K562 (cell line): ENCODE measurements around the gene PANX1. TPM values are rescaled to one million over a fixed set of nuclear protein-coding genes. Genes with fewer than 3 reads are reported as not detected.

Source experiments
- ATAC-seq: fragments of 200-7000 bp; cut with Tn5 transposase; 3 replicates; pipeline ENCODE4 v1.9.1; 2020; ENCODE audit warnings: moderate library complexity
- BruUV-seq: library from RNA; stranded (reverse); fragments of 400-500 nt; replicated peaks from 2 replicates; lab custom pipeline; 2021; lab: Mats Ljungman, UMichigan
- CTCF ChIA-PET: fragments of 300-600 bp; formaldehyde crosslinking; extraction: SDS; loops from one replicate; lab custom pipeline; 2021; ENCODE audit warnings: low intra/inter-chr PET ratio; lab: Yijun Ruan, JAX
- POLR2A ChIA-PET: fragments of 300-600, 350-650 bp; sonication (Branson Sonifier 250); formaldehyde crosslinking; extraction: SDS; loops from one replicate; lab custom pipeline; 2021; ENCODE audit warnings: antibody characterized with exemption, inconsistent platforms; lab: Yijun Ruan, JAX
- DNase-seq, 4 experiments: peaks; one replicate each; pipeline versions ENCODE4 v3.0.0 to v3.0.0-alpha.2; 2011 to 2018; ENCODE audit warnings: low spot score in 3 of 4, mixed read lengths in 3 of 4; ENCODE audit errors: extremely low read depth in 1 of 4
- FAIRE-seq: peaks from 2 replicates; lab custom pipeline; 2011; peaks lifted over from hg19 to GRCh38; lab: Jason Lieb, UNC
- H2AFZ ChIP-seq: 2 replicates; pipeline ENCODE4 v1.6.0; 2011; ENCODE audit warnings: low read depth, low read length, control low read depth, inconsistent platforms
- H3K27ac ChIP-seq: fragments of 200-600 bp; 3 replicates; pipeline ENCODE4 v1.8.0; 2011; ENCODE audit warnings: low read depth, mild to moderate bottlenecking, control low read depth, inconsistent platforms, low read length, moderate library complexity, mixed read lengths; ENCODE audit errors: extremely low read depth
- H3K27me3 ChIP-seq, 2 experiments: fragments of 300-600 bp in 1 of 2; 2 replicates in 1 of 2; 3 replicates in 1 of 2; pipeline versions ENCODE4 v1.6.0 to v1.8.0; 2011; ENCODE audit warnings: inconsistent platforms in 2 of 2, low read length in 2 of 2, mild to moderate bottlenecking in 1 of 2, mixed read lengths in 1 of 2, moderate library complexity in 1 of 2; ENCODE audit not compliant: control insufficient read depth in 2 of 2, insufficient read depth in 2 of 2
- H3K36me3 ChIP-seq: fragments of 300-600 bp; 3 replicates; pipeline ENCODE4 v1.8.0; 2011; ENCODE audit warnings: mild to moderate bottlenecking, low read length, inconsistent platforms; ENCODE audit not compliant: control insufficient read depth, insufficient read depth
- H3K4me1 ChIP-seq, 2 experiments: fragments of 200-600 bp in 1 of 2; replicated peaks in 1 of 2; 2 replicates in 1 of 2; 3 replicates in 1 of 2; pipeline versions ENCODE4 v1.5.1 to v1.8.0; 2011; ENCODE audit warnings: inconsistent platforms in 2 of 2, low read length in 2 of 2, mild to moderate bottlenecking in 1 of 2, mixed read lengths in 1 of 2, moderate library complexity in 1 of 2; ENCODE audit not compliant: control insufficient read depth in 2 of 2, insufficient read depth in 2 of 2
- H3K4me2 ChIP-seq: 2 replicates; pipeline ENCODE4 v1.6.1; 2011; ENCODE audit warnings: low read length, control low read depth, inconsistent platforms, mixed read lengths; ENCODE audit not compliant: insufficient read depth
- H3K4me3 ChIP-seq: fragments of 200-600 bp; sonication (generic), shearing (Covaris generic); 2 replicates; pipeline ENCODE4 v1.5.1; 2016; ENCODE audit warnings: control low read depth, inconsistent platforms
- H3K79me2 ChIP-seq: fragments of 200-600 bp; 3 replicates; pipeline ENCODE4 v1.8.0; 2011; ENCODE audit warnings: low read length, inconsistent platforms; ENCODE audit not compliant: control insufficient read depth, insufficient read depth
- H3K9ac ChIP-seq, 2 experiments: 2 replicates each; pipeline versions ENCODE4 v1.6.0 to v1.6.1; 2011; ENCODE audit warnings: low read depth in 2 of 2, low read length in 2 of 2, control low read depth in 1 of 2, inconsistent platforms in 1 of 2, mild to moderate bottlenecking in 1 of 2, mixed read lengths in 1 of 2; ENCODE audit not compliant: insufficient read depth in 1 of 2
- H3K9me1 ChIP-seq: one replicate; pipeline ENCODE4 v1.6.0; 2011; ENCODE audit warnings: inconsistent platforms, mild to moderate bottlenecking, low read length, moderate library complexity; ENCODE audit not compliant: control insufficient read depth, insufficient read depth
- H3K9me3 ChIP-seq: replicated peaks from 2 replicates; pipeline ENCODE4 v1.5.1; 2011; ENCODE audit warnings: low read depth, low read length, inconsistent platforms; ENCODE audit not compliant: control insufficient read depth, insufficient read depth
- H4K20me1 ChIP-seq: replicated peaks from 2 replicates; pipeline ENCODE4 v1.6.1; 2011; ENCODE audit warnings: low read length, inconsistent platforms, mixed read lengths; ENCODE audit not compliant: control insufficient read depth, insufficient read depth
- ARID1B ChIP-seq: fragments of 450-650 bp; IDR thresholded peaks from 2 replicates; pipeline ENCODE4 v1.6.1; 2016; ENCODE audit warnings: antibody characterized with exemption, mild to moderate bottlenecking, inconsistent platforms
- CBFA2T2 ChIP-seq: fragments of 450-650 bp; conservative IDR thresholded peaks from 2 replicates; pipeline ENCODE4 v1.6.1; 2017; ENCODE audit warnings: mild to moderate bottlenecking
- CBFA2T3 ChIP-seq: fragments of 450-650 bp; IDR thresholded peaks from 2 replicates; pipeline ENCODE4 v1.6.1; 2017
- TAL1 ChIP-seq: fragments of 450-650 bp; IDR thresholded peaks from 2 replicates; pipeline ENCODE4 v1.6.1; 2016; ENCODE audit warnings: mild to moderate bottlenecking
- TCF3 ChIP-seq: sonication (generic); formaldehyde crosslinking; IDR thresholded peaks from 2 replicates; pipeline ENCODE4 v1.4.0; 2020; ENCODE audit warnings: mild to moderate bottlenecking, missing genetic modification reagents
- TEAD4 ChIP-seq, 2 experiments: sonication (generic) in 1 of 2; formaldehyde crosslinking in 1 of 2; IDR thresholded peaks; 2 replicates each; pipeline versions ENCODE4 v1.6.1 to v1.8.0; 2012 to 2022; ENCODE audit warnings: borderline replicate concordance in 1 of 2, inconsistent platforms in 1 of 2, low read length in 1 of 2, mild to moderate bottlenecking in 1 of 2, missing genetic modification reagents in 1 of 2
- USF1 ChIP-seq: sonication (generic); formaldehyde crosslinking; IDR thresholded peaks from 2 replicates; pipeline ENCODE4 v1.9.0; 2022; ENCODE audit warnings: mild to moderate bottlenecking, missing genetic modification reagents
- WGBS: fragments of 100-300 bp; shearing (Covaris generic); methylation state at CpG from one replicate; pipeline ENCODE4 v1.1.6; 2016; ENCODE audit warnings: low coverage, mixed read lengths; ENCODE audit not compliant: insufficient coverage; ENCODE audit errors: missing lambda C conversion rate; 5-methylcytosine and 5-hydroxymethylcytosine counted together
- in situ Hi-C: fragments of 300-500 bp; cut with MboI; formaldehyde crosslinking; loops from 4 replicates; pipeline ENCODE4 v1.15.0; 2018; ENCODE audit warnings: inconsistent platforms, mixed read lengths
- intact Hi-C: fragments of 100-400 bp; cut with micrococcal nuclease; formaldehyde crosslinking; loops from 2 replicates; pipeline ENCODE4 v1.14.2; 2022
- polyA plus RNA-seq, 8 experiments: library from polyadenylated mRNA; depleted of rRNA in 4 of 8; stranded (reverse) in 5 of 8; unstranded in 3 of 8; fragments of >200 nt; fragmentation: Nextera tagmentation in 2 of 8; fragmentation: Illumina TruSeq in 1 of 8; extraction: Ambion mirVana in 2 of 8; extraction: Trizol in 1 of 8; gene quantifications; 2 replicates each; pipeline versions ENCODE4 v1.2.1 to v1.2.3, GENCODE V29; 2011 to 2014; ENCODE audit warnings: inconsistent platforms in 1 of 8, missing spikeins in 1 of 8
- total RNA-seq, 7 experiments: library from RNA; depleted of rRNA in 6 of 7; stranded (reverse); fragments of >200 nt in 6 of 7; fragmentation: Illumina TruSeq in 2 of 7; extraction: Trizol in 2 of 7; gene quantifications; 2 replicates each; pipeline versions ENCODE4 v1.2.1 to v1.2.3, GENCODE V29; 2011 to 2021; ENCODE audit warnings: low replicate concordance in 1 of 7
- TF ChIP-seq, protein P1 (sequence below): fragments of 200-800 bp; sonication (Bioruptor generic); IDR thresholded peaks from 2 replicates; pipeline ENCODE4 v1.6.1; 2016; ENCODE audit warnings: missing genetic modification characterization, missing compliant biosample characterization

Gene PANX1
- total and polyA plus RNA-seq, 9 of the 15 experiments (the other 6 are each of a cell fraction or from before 2014, with no cell fraction given): 1.9 to 14.8 (median 10.1) TPM

DNA sequence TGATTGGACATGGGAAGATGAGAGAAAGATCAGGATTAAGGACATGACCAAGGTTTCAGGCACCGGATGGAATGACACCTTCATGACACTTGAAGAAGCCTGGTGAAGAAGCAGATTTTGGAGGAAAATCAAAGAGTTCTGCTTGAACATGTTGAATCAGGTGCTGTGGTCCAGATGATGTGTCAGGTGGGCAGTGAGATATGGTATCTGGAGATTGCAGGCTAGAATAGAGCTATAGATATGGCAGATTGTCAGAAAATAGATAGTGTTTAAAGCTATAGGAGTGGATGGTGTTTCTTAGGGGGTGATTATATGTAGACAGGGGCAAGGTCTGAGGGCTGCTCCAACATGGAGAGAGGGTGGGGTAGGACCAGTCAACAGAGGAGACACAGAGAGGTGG is 40.2 kb downstream of the PANX1 start:
- no peak for ATAC-seq
- H3K79me2 ChIP-seq: peaks cover 12% of the 10 kb centered on the region; the same call in 2 of the 3 replicates
- DNase-seq: no peak
- WGBS: 45% methylated on average over 1 of the region's 1 CpG
- CTCF ChIA-PET: no interaction called here
- no peaks in the 10 kb centered on the region; the same call in 2 of the 3 replicates for H3K36me3 ChIP-seq
- no peak overlapping the region for H2AFZ ChIP-seq
- FAIRE-seq: no peak
- TF ChIP-seq TCF3 (CRISPR knock-in tag): 0 out of 2 replicates have a peak, but pooled peaks have one; percentile 20
- TF ChIP-seq ARID1B: 0 out of 2 replicates have a peak, but pooled peaks have one; percentile 12
- peak; percentile 64 for TF ChIP-seq TEAD4 (IDR thresholded peaks at IDR 0.05; ENCODE audit: low read length)
- TF ChIP-seq TEAD4 (CRISPR knock-in tag; IDR thresholded peaks at IDR 0.05; ENCODE audit: borderline replicate concordance): no peak
- TF ChIP-seq, protein P1, sequence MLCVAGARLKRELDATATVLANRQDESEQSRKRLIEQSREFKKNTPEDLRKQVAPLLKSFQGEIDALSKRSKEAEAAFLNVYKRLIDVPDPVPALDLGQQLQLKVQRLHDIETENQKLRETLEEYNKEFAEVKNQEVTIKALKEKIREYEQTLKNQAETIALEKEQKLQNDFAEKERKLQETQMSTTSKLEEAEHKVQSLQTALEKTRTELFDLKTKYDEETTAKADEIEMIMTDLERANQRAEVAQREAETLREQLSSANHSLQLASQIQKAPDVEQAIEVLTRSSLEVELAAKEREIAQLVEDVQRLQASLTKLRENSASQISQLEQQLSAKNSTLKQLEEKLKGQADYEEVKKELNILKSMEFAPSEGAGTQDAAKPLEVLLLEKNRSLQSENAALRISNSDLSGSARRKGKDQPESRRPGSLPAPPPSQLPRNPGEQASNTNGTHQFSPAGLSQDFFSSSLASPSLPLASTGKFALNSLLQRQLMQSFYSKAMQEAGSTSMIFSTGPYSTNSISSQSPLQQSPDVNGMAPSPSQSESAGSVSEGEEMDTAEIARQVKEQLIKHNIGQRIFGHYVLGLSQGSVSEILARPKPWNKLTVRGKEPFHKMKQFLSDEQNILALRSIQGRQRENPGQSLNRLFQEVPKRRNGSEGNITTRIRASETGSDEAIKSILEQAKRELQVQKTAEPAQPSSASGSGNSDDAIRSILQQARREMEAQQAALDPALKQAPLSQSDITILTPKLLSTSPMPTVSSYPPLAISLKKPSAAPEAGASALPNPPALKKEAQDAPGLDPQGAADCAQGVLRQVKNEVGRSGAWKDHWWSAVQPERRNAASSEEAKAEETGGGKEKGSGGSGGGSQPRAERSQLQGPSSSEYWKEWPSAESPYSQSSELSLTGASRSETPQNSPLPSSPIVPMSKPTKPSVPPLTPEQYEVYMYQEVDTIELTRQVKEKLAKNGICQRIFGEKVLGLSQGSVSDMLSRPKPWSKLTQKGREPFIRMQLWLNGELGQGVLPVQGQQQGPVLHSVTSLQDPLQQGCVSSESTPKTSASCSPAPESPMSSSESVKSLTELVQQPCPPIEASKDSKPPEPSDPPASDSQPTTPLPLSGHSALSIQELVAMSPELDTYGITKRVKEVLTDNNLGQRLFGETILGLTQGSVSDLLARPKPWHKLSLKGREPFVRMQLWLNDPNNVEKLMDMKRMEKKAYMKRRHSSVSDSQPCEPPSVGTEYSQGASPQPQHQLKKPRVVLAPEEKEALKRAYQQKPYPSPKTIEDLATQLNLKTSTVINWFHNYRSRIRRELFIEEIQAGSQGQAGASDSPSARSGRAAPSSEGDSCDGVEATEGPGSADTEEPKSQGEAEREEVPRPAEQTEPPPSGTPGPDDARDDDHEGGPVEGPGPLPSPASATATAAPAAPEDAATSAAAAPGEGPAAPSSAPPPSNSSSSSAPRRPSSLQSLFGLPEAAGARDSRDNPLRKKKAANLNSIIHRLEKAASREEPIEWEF: no peak
- peak; percentile 37 for TF ChIP-seq TAL1
- peak; percentile 53 for TF ChIP-seq CBFA2T2
- peak; percentile 70 for TF ChIP-seq CBFA2T3
- no peak for TF ChIP-seq USF1 (CRISPR knock-in tag)
- no peak overlapping the region for H3K4me3 ChIP-seq
- no peak overlapping the region for H3K9ac ChIP-seq
- no TSS peak for BruUV-seq
- H3K9me1 ChIP-seq: no peaks in the 10 kb centered on the region
- peaks cover 6% of the 10 kb centered on the region; the same call in 1 of the 2 replicates for H4K20me1 ChIP-seq
- intact Hi-C loops: no loop called here
- POLR2A ChIA-PET: no interaction called here
- H3K27ac ChIP-seq: no peak overlapping the region
- in situ Hi-C loops: no loop called here
- H3K4me1 ChIP-seq: no peaks in the 10 kb centered on the region; a peak in 1 of 5 replicates
- no peak overlapping the region for H3K4me2 ChIP-seq
- H3K27me3 ChIP-seq: no peaks in the 10 kb centered on the region
- H3K9me3 ChIP-seq: no peaks in the 10 kb centered on the region
